GM23248 (cell line): Measurements from ENCODE around the gene WAC.

Experiments used
- EZH2 ChIP-seq: fragments of 200-600 bp; sonication (generic); IDR thresholded peaks from 2 replicates; pipeline ENCODE4 v1.6.1; 2018; ENCODE audit warnings: antibody characterized with exemption, mild to moderate bottlenecking; ENCODE audit not compliant: insufficient read depth, poor library complexity, severe bottlenecking
- EZH2phosphoT487 ChIP-seq: fragments of 200-600 bp; sonication (generic); IDR thresholded peaks from 2 replicates; pipeline ENCODE4 v1.6.1; 2018; ENCODE audit warnings: antibody characterized with exemption, moderate library complexity, mild to moderate bottlenecking, low read depth; ENCODE audit not compliant: insufficient read depth

DNA sequence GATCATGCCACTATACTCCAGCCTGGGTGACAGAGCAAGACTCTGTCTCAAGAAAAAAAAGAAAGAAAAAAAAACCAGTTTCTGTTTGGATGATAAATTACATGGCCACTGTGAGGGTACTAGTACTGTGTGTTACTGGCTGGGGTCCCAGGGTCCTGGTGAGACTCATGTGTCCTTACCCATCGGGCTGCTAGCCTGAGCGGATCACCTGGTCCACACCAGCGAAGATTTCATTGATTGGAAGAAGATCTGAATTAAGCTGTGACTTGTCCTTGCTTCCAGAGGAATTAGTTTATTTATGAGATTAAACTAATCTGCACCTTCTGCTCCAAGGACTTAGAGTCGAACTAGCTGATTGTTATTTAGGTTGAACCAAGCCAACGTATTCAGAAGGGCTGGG lies 104.4 kb downstream of the WAC start:
- no peak for TF ChIP-seq EZH2
- TF ChIP-seq EZH2phosphoT487: no peak
